MM.1S (cell line): ENCODE measurements around the gene TRPC1.
A peak's percentile ranks its signal among the peaks of the same experiment; 100 is the strongest.

Experiments used
- CTCF ChIP-seq: fragments of 300-600 bp; sonication (generic); IDR thresholded peaks from 2 replicates; pipeline ENCODE4 v1.5.1; 2016; ENCODE audit warnings: antibody characterized with exemption, low read length, mixed read lengths
- EZH2phosphoT487 ChIP-seq: fragments of 300-600 bp; sonication (generic); IDR thresholded peaks from 2 replicates; pipeline ENCODE4 v1.6.1; 2018; ENCODE audit warnings: antibody characterized with exemption, low read length

- TF ChIP-seq EZH2phosphoT487: no peak
- TF ChIP-seq CTCF: peak; percentile 17; the same call in 1 of the 2 replicates
These were observed 133.2 kb downstream of the TRPC1 start for GRCh38 chr3:142857056-142857455.
